Heart left ventricle (tissue), 16 donors: ENCODE data around the gene DRAM1. TPM values are rescaled to one million over a fixed set of nuclear protein-coding genes. Genes with fewer than 3 reads are reported as not detected.
A peak's percentile ranks its signal among the peaks of the same experiment; 100 is the strongest.
"Not testable (repeated sequence)": the region's sequence is repeated elsewhere in the genome, so short reads cannot be mapped to it uniquely, and the experiment has no call there.

ENCODE experiments used
- ATAC-seq, 4 donors: fragments of 200-7000 bp; cut with Tn5 transposase; one replicate each; pipeline ENCODE4 v1.9.1; 2020 to 2022; ENCODE audit warnings: moderate library complexity in 4 of 4, mild to moderate bottlenecking in 3 of 4, moderate number of reproducible peaks in 1 of 4
- DNase-seq, 5 donors: peaks; one replicate each; pipeline ENCODE4 v3.0.0-alpha.2; 2020
- H3K27ac ChIP-seq, 12 donors: fragments of 200-600 bp; sonication (generic) in 4 of 12; one replicate each; pipeline versions ENCODE4 v1.5.0 to v1.8.0; 2016 to 2022; ENCODE audit warnings: mild to moderate bottlenecking in 2 of 12
- H3K27me3 ChIP-seq, 9 donors: fragments of 200-600 bp; sonication (generic) in 2 of 9; one replicate each; pipeline versions ENCODE4 v1.5.1 to v1.8.0; 2016 to 2022; ENCODE audit warnings: mild to moderate bottlenecking in 3 of 9
- H3K36me3 ChIP-seq, 9 donors: fragments of 200-600 bp; sonication (generic) in 2 of 9; one replicate each; pipeline versions ENCODE4 v1.5.0 to v1.8.0; 2018 to 2022; ENCODE audit warnings: mild to moderate bottlenecking in 2 of 9
- H3K4me1 ChIP-seq, 12 donors: fragments of 200-600 bp; sonication (generic) in 4 of 12; one replicate each; pipeline versions ENCODE4 v1.5.0 to v1.8.0; 2016 to 2022; ENCODE audit warnings: mild to moderate bottlenecking in 3 of 12
- H3K4me3 ChIP-seq, 12 donors: fragments of 200-600 bp; sonication (generic) in 4 of 12; one replicate each; pipeline versions ENCODE4 v1.5.0 to v1.8.0; 2017 to 2022; ENCODE audit warnings: mild to moderate bottlenecking in 9 of 12, moderate library complexity in 4 of 12
- H3K9me3 ChIP-seq, 12 donors: fragments of 200-600 bp; sonication (generic) in 4 of 12; one replicate each; pipeline versions ENCODE4 v1.5.0 to v1.8.0; 2016 to 2022; ENCODE audit warnings: mild to moderate bottlenecking in 1 of 12
- CTCF ChIP-seq, 12 donors: fragments of 200-600 bp; sonication (generic) in 4 of 12; IDR thresholded peaks; one replicate each; pipeline versions ENCODE4 v1.5.0 to v1.8.0; 2018 to 2022; ENCODE audit warnings: antibody characterized with exemption in 12 of 12, mild to moderate bottlenecking in 5 of 12
- POLR2A ChIP-seq, 2 donors: fragments of 450-650 bp; IDR thresholded peaks; one replicate each; pipeline ENCODE4 v1.6.1; 2017; ENCODE audit warnings: antibody characterized with exemption in 2 of 2, mild to moderate bottlenecking in 2 of 2, moderate library complexity in 2 of 2
- WGBS, 4 donors: extraction: QIAGEN DNeasy Blood & Tissue Kit in 2 of 4; methylation state at CpG; one replicate each; pipeline versions ENCODE4 v1.1.5 to v1.1.7; 2013 to 2018; 5-methylcytosine and 5-hydroxymethylcytosine counted together
- intact Hi-C, 10 donors: fragments of 100-400 bp; cut with DNase I; formaldehyde crosslinking; loops; one replicate each; pipeline versions ENCODE4 v1.11.1 to v1.14.2; 2022
- polyA plus RNA-seq, 2 donors: library from polyadenylated mRNA; stranded (reverse); fragments of 200-250 nt; gene quantifications; one replicate each; pipeline ENCODE4 v1.2.3, GENCODE V29; 2013
- total RNA-seq, 9 donors: library from RNA; depleted of rRNA in 2 of 9; stranded (reverse); fragments of >200 nt in 2 of 9; fragmentation: NEBNext Ultra II Directional in 3 of 9; extraction: Animal tissue kit (Norgen Biotek cat#: 25700) in 3 of 9; gene quantifications; one replicate each; pipeline versions ENCODE4 v1.1.0 to v1.2.4, GENCODE V29; 2016 to 2023
- donor health status: ischemic (EF 13 %, LVEDD 7.1; RV severe dilation, severe dysfunction).
- donor health status: healthy with polysubstance abuse.
- donor health status: DM: no; HTN: yes; CAD: no.
- donor health status: DM: no; HTN: no; CAD: no.
- donor health status: ischemic (EF 25% LVEDD 6.9; RV normal size, moderate dysfunction).
- donor health status: ischemic (EF 25% LVEDD 5.7; RV mildly dilated, moderate dysfunction).
- donor health status: healthy.
- donor health status: DM: yes; HTN: yes; CAD: no.
- donor health status: ischemic (EF 35%, LVEDD 5.7; RV mildly dilated, moderate dysfunction).
- donor health status: nonischemic (EF 11% LVEDD 7.7; RV severe dilation, severe dysfunction).
- donor health status: DM: yes; HTN: yes; CAD: no.
- donor health status: PGD.
- donor health status: ischemic (EF 29% LVEDD 5.4; RV normal size, mild dysfunction).
- donor health status: nonischemic (EF 23%, LVEDD 6.1; RV moderate dilation, normal function).

Gene DRAM1
- total and polyA plus RNA-seq, 11 donors, result 2.9 to 40.7 (median 4.3) TPM

DNA sequence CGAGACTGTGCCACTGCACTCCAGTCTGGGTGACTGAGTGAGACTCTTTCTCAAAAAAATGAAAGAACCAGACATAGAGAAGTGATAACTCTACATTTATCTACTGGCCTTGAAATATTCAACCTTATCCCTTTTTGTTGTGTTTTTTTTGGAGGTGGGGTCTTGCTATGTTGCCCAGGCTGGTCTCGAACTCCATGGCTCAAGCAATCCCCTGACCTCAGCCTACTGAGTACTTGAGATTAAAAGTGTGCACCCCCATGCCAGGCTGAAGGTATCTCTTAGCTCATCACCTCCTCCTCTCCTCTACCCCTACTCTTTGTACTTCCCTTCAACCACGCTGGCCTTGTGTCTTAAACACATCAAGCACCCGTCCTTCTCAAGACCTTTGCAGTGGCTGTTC lies 3.8 kb downstream of the DRAM1 start:
- Histone ChIP-seq H3K4me3 (peak overlapping the region in 1 of 12 donors; percentile 91), H3K4me1 (peaks cover 0 to 57% (median 5%) of the 10 kb centered on the region in 12 donors), H3K9me3 (no peaks in the 10 kb centered on the region), H3K27me3 (no peaks in the 10 kb centered on the region), H3K27ac (no peak overlapping the region), H3K36me3 (peaks cover 0 to 12% (median 0%) of the 10 kb centered on the region in 9 donors)
- ATAC-seq (no peak), DNase-seq (no peak)
- WGBS, 4 donors, result 90 to 95% (median 93%) methylated on average over 4 of the region's 4 CpGs
- intact Hi-C loops, result no loop called here
- TF ChIP-seq CTCF (IDR thresholded peaks at IDR 0.05) (no peak), POLR2A (IDR thresholded peaks at IDR 0.05) (no peak)

DNA sequence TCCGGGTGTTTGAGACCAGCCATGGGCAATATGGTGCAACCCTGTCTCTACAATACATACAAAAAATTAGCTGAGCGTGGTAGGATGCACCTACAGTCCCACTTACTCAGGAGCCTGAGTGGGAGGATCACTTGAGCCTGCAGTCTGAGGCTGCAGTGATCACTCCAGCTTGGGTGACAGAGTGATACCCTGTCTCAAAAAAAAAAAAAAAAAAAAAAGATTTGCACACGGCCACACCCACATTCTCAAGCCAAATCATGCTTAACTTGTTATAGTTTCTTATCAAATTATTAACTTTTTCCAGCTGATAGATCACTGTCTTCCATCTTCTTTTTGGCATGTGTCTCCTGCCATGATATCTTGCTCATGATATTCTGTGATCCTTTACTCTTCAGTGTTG lies 6.8 kb downstream of the DRAM1 start:
- peaks cover 0 to 15% (median 0%) of the 10 kb centered on the region in 9 donors for H3K36me3 ChIP-seq
- TF ChIP-seq CTCF (IDR thresholded peaks at IDR 0.05) (no peak), POLR2A (IDR thresholded peaks at IDR 0.05) (no peak)
- intact Hi-C loops, result no loop called here
- peaks cover 0 to 64% (median 0%) of the 10 kb centered on the region in 12 donors for H3K4me1 ChIP-seq
- H3K27ac ChIP-seq, result no peak overlapping the region
- H3K4me3 ChIP-seq, result no peak overlapping the region
- DNase-seq (no peak), ATAC-seq (no peak)
- 88 to 92% (median 91%) methylated on average over 3 of the region's 3 CpGs for WGBS, 4 donors
- H3K9me3 ChIP-seq, result no peaks in the 10 kb centered on the region
- no peaks in the 10 kb centered on the region for H3K27me3 ChIP-seq

GRCh38 chr12:101884781-101885340 lies 7.5 kb downstream of the DRAM1 start:
- H3K27me3 ChIP-seq, H3K9me3 ChIP-seq, ATAC-seq, H3K27ac ChIP-seq, DNase-seq, intact Hi-C loops, H3K4me3 ChIP-seq: not testable (repeated sequence)
- WGBS, 4 donors, result 92 to 96% (median 94%) methylated on average over 10 of the region's 10 CpGs
- Histone ChIP-seq H3K4me1 (peaks cover 0 to 64% (median 0%) of the 10 kb centered on the region in 12 donors), H3K36me3 (peaks cover 0 to 15% (median 0%) of the 10 kb centered on the region in 9 donors)

GRCh38 chr12:101885912-101886561 lies 8.7 kb downstream of the DRAM1 start:
- no peaks in the 10 kb centered on the region for H3K9me3 ChIP-seq
- peaks cover 0 to 15% (median 0%) of the 10 kb centered on the region in 9 donors for H3K36me3 ChIP-seq
- no peak for DNase-seq
- H3K27ac ChIP-seq, result no peak overlapping the region
- 92 to 95% (median 93%) methylated on average over 4 of the region's 4 CpGs for WGBS, 4 donors
- H3K4me3 ChIP-seq, result no peak overlapping the region
- intact Hi-C loops, result no loop called here
- peaks cover 0 to 58% (median 0%) of the 10 kb centered on the region in 12 donors for H3K4me1 ChIP-seq
- no peaks in the 10 kb centered on the region for H3K27me3 ChIP-seq
- TF ChIP-seq CTCF (IDR thresholded peaks at IDR 0.05), result no peak
- no peak for TF ChIP-seq POLR2A (IDR thresholded peaks at IDR 0.05)
- no peak for ATAC-seq
